ENCODE results near the gene ST8SIA4. TPM values are rescaled to one million over a fixed set of nuclear protein-coding genes. Genes with fewer than 3 reads are reported as not detected.
A peak's percentile ranks its signal among the peaks of the same experiment; 100 is the strongest.

The ST8SIA4 gene
- total and polyA plus RNA-seq, 10 of the 15 experiments (the other 5 are each of a cell fraction or from before 2014, with no cell fraction given), result 4.4 to 30.9 (median 19.5) TPM

DNA sequence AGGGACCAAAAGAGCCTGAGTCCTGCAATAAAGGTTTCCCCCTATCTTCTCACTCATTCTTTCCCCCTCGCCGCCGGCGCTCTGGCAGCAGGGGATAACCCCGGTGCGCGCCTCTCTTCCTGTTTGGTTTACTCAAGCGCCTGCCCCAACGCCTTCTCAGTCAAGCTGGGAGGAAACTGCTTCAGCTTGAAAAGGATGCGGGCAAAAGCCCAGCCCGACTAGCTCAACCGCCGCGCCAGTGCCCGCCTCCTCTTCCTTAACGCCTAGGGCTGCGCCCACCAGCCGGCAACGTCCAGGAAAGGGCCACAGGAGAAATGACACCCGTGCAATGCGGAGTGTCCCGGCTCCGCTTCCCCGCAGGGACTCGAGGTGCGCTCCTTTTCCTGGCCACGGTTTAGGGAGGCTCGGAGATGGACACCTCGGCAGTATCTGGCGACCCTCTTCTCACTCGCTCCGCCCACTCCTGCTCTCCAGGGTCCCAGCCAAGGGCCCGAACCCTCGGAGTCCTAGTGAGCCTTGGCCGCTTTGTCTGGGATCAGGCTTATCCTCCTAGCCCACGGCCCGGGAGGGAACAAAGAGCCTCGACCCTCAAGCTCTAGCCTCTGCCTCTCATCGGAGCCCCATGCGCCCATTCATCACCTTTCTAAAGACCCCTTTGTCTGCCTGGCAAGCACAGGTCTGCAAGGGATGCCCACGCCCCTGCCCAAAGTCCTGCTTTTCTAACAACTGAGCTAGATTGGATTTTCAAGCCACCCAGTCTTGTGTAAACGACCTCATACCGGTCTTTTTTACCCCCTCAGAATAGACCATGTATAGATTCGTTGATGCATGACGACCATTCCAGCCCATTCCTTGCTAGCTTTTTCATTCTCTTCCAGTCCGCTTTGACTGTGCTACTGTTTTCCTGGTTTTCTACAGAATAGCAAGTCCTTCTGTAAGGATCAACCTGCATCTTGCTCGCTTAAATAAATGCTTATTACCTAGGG, 2.0 kb downstream of the ST8SIA4 start (continued):
- TF ChIP-seq, protein P1, sequence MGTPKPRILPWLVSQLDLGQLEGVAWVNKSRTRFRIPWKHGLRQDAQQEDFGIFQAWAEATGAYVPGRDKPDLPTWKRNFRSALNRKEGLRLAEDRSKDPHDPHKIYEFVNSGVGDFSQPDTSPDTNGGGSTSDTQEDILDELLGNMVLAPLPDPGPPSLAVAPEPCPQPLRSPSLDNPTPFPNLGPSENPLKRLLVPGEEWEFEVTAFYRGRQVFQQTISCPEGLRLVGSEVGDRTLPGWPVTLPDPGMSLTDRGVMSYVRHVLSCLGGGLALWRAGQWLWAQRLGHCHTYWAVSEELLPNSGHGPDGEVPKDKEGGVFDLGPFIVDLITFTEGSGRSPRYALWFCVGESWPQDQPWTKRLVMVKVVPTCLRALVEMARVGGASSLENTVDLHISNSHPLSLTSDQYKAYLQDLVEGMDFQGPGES (IDR thresholded peaks at IDR 0.05), result no peak
- TF ChIP-seq, protein P2, sequence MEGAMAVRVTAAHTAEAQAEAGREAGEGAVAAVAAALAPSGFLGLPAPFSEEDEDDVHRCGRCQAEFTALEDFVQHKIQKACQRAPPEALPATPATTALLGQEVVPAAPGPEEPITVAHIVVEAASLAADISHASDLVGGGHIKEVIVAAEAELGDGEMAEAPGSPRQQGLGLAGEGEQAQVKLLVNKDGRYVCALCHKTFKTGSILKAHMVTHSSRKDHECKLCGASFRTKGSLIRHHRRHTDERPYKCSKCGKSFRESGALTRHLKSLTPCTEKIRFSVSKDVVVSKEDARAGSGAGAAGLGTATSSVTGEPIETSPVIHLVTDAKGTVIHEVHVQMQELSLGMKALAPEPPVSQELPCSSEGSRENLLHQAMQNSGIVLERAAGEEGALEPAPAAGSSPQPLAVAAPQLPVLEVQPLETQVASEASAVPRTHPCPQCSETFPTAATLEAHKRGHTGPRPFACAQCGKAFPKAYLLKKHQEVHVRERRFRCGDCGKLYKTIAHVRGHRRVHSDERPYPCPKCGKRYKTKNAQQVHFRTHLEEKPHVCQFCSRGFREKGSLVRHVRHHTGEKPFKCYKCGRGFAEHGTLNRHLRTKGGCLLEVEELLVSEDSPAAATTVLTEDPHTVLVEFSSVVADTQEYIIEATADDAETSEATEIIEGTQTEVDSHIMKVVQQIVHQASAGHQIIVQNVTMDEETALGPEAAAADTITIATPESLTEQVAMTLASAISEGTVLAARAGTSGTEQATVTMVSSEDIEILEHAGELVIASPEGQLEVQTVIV (IDR thresholded peaks at IDR 0.05; ENCODE audit: borderline replicate concordance, partially characterized antibody), result no peak
- TF ChIP-seq LARP7 (IDR thresholded peaks at IDR 0.05) (peak; percentile 70), ZNF622 (IDR thresholded peaks at IDR 0.05) (no peak), SPI1 (IDR thresholded peaks at IDR 0.05; ENCODE audit: borderline replicate concordance, insufficient read depth, low read depth, low read length) (no peak), POLR2AphosphoS2 (IDR thresholded peaks at IDR 0.05; ENCODE audit: low read depth, low read length) (peak; percentile 80), CHD2 (IDR thresholded peaks at IDR 0.05; ENCODE audit: borderline replicate concordance, low read depth, low read length) (0 out of 2 replicates have a peak, but pooled peaks have one; percentile 26), NR2C2 (IDR thresholded peaks at IDR 0.05; ENCODE audit: borderline replicate concordance, control insufficient read depth, insufficient read length, low read depth) (no peak), TCF7 (IDR thresholded peaks at IDR 0.05; ENCODE audit: borderline replicate concordance) (no peak), ZSCAN29 (IDR thresholded peaks at IDR 0.05) (no peak), STAT1 (conservative IDR thresholded peaks at IDR 0.05) (0 out of 2 replicates have a peak, but pooled peaks have one; percentile 34), PML (IDR thresholded peaks at IDR 0.05; ENCODE audit: low read length) (peak; percentile 56), NBN (IDR thresholded peaks at IDR 0.05) (peak; percentile 47), CHD1 (IDR thresholded peaks at IDR 0.05; ENCODE audit: low read depth, low read length) (peak; percentile 84; the same call in 1 of the 2 replicates), FOS (IDR thresholded peaks at IDR 0.05; ENCODE audit: borderline replicate concordance, extremely low read depth, insufficient read length) (no peak)
- TF ChIP-seq, protein P3, sequence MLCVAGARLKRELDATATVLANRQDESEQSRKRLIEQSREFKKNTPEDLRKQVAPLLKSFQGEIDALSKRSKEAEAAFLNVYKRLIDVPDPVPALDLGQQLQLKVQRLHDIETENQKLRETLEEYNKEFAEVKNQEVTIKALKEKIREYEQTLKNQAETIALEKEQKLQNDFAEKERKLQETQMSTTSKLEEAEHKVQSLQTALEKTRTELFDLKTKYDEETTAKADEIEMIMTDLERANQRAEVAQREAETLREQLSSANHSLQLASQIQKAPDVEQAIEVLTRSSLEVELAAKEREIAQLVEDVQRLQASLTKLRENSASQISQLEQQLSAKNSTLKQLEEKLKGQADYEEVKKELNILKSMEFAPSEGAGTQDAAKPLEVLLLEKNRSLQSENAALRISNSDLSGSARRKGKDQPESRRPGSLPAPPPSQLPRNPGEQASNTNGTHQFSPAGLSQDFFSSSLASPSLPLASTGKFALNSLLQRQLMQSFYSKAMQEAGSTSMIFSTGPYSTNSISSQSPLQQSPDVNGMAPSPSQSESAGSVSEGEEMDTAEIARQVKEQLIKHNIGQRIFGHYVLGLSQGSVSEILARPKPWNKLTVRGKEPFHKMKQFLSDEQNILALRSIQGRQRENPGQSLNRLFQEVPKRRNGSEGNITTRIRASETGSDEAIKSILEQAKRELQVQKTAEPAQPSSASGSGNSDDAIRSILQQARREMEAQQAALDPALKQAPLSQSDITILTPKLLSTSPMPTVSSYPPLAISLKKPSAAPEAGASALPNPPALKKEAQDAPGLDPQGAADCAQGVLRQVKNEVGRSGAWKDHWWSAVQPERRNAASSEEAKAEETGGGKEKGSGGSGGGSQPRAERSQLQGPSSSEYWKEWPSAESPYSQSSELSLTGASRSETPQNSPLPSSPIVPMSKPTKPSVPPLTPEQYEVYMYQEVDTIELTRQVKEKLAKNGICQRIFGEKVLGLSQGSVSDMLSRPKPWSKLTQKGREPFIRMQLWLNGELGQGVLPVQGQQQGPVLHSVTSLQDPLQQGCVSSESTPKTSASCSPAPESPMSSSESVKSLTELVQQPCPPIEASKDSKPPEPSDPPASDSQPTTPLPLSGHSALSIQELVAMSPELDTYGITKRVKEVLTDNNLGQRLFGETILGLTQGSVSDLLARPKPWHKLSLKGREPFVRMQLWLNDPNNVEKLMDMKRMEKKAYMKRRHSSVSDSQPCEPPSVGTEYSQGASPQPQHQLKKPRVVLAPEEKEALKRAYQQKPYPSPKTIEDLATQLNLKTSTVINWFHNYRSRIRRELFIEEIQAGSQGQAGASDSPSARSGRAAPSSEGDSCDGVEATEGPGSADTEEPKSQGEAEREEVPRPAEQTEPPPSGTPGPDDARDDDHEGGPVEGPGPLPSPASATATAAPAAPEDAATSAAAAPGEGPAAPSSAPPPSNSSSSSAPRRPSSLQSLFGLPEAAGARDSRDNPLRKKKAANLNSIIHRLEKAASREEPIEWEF (IDR thresholded peaks at IDR 0.05; ENCODE audit: insufficient replicate concordance, low read depth, low read length), result no peak
- TF ChIP-seq, protein P4, sequence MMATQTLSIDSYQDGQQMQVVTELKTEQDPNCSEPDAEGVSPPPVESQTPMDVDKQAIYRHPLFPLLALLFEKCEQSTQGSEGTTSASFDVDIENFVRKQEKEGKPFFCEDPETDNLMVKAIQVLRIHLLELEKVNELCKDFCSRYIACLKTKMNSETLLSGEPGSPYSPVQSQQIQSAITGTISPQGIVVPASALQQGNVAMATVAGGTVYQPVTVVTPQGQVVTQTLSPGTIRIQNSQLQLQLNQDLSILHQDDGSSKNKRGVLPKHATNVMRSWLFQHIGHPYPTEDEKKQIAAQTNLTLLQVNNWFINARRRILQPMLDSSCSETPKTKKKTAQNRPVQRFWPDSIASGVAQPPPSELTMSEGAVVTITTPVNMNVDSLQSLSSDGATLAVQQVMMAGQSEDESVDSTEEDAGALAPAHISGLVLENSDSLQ (IDR thresholded peaks at IDR 0.05), result 0 out of 2 replicates have a peak, but pooled peaks have one; percentile 18

All from GM12878 (cell line).